ENCODE data around the gene AKT1S1.
A peak's percentile ranks its signal among the peaks of the same experiment; 100 is the strongest.

AKT1S1 gene

GRCh38 chr19:49830766-49831165 is 46.4 kb downstream of the AKT1S1 start:
- TF ChIP-seq ZNF362 (tag by site-specific recombination; IDR thresholded peaks at IDR 0.05) (no peak), ZNF843 (tag by site-specific recombination; IDR thresholded peaks at IDR 0.05) (no peak), KLF8 (tag by site-specific recombination; IDR thresholded peaks at IDR 0.05) (no peak), ZNF223 (tag by site-specific recombination; IDR thresholded peaks at IDR 0.05) (no peak), ZNF791 (tag by site-specific recombination; IDR thresholded peaks at IDR 0.05) (no peak), ZNF704 (tag by site-specific recombination; IDR thresholded peaks at IDR 0.05) (no peak), ZNF747 (tag by site-specific recombination; IDR thresholded peaks at IDR 0.05) (no peak), ZNF239 (tag by site-specific recombination; IDR thresholded peaks at IDR 0.05) (no peak)
- no peaks in the 10 kb centered on the region for H3K4me1 ChIP-seq (ENCODE audit: control insufficient read depth, insufficient read depth, low read length)
- 0 out of 2 replicates have a peak overlapping the region, but pooled peaks have one; percentile 9 for H3K27ac ChIP-seq (ENCODE audit: extremely low read depth, low read depth, low read length)
- H3K4me3 ChIP-seq (ENCODE audit: low read depth, low read length), result no peak overlapping the region
- POLR2A ChIA-PET, result no interaction called here
- H3K36me3 ChIP-seq (ENCODE audit: control insufficient read depth in 2 of 2, insufficient read depth in 1 of 2, low read length in 2 of 2), result peaks cover 6 to 89% of the 10 kb centered on the region in 2 experiments; a peak in 2 of 3 replicates
- no peaks in the 10 kb centered on the region for H3K9me3 ChIP-seq (ENCODE audit: control insufficient read depth, insufficient read depth, low read depth, low read length)
- CTCF ChIA-PET, result no interaction called here

- no peak for TF ChIP-seq KLF8 (tag by site-specific recombination; IDR thresholded peaks at IDR 0.05)
- no peak for TF ChIP-seq ZNF624 (tag by site-specific recombination; IDR thresholded peaks at IDR 0.05)
- TF ChIP-seq ZNF701 (tag by site-specific recombination; IDR thresholded peaks at IDR 0.05), result no peak
- no peak for TF ChIP-seq ZNF677 (tag by site-specific recombination; IDR thresholded peaks at IDR 0.05)
- no peak for TF ChIP-seq REST (tag by site-specific recombination; IDR thresholded peaks at IDR 0.05)
- no peak for TF ChIP-seq ZNF610 (tag by site-specific recombination; IDR thresholded peaks at IDR 0.05; ENCODE audit: borderline replicate concordance)
- H3K27ac ChIP-seq (ENCODE audit: extremely low read depth, low read depth, low read length), result no peak overlapping the region
- H3K9me3 ChIP-seq (ENCODE audit: control insufficient read depth, insufficient read depth, low read depth, low read length), result no peaks in the 10 kb centered on the region
- H3K4me3 ChIP-seq (ENCODE audit: low read depth, low read length), result no peak overlapping the region
- ChIA-PET POLR2A (interaction anchor here (0.6 kb wide), 1 partner anchor 266 kb away, joined by 4 read pairs; no protein-coding TSS in a partner anchor), CTCF (no interaction called here)
- H3K4me1 ChIP-seq (ENCODE audit: control insufficient read depth, insufficient read depth, low read length), result no peaks in the 10 kb centered on the region; the same call in 1 of the 2 replicates
- H3K36me3 ChIP-seq (ENCODE audit: control insufficient read depth in 2 of 2, insufficient read depth in 1 of 2, low read length in 2 of 2), result peaks cover 10 to 78% of the 10 kb centered on the region in 2 experiments; a peak in 2 of 3 replicates
These were observed 47.4 kb downstream of the AKT1S1 start for GRCh38 chr19:49829721-49830120.

GRCh38 chr19:49829200-49829599 is 48.0 kb downstream of the AKT1S1 start:
- ChIA-PET POLR2A (no interaction called here), CTCF (interaction anchor here (0.6 kb wide), 1 partner anchor 1643 kb away, joined by 3 read pairs; no protein-coding TSS in a partner anchor)
- no peak for TF ChIP-seq ZNF777 (tag by site-specific recombination; IDR thresholded peaks at IDR 0.05; ENCODE audit: borderline replicate concordance)
- TF ChIP-seq MEIS1 (CRISPR knock-in tag; IDR thresholded peaks at IDR 0.05; ENCODE audit: borderline replicate concordance), result no peak
- no peak for TF ChIP-seq SP3 (tag by site-specific recombination; IDR thresholded peaks at IDR 0.05)
- TF ChIP-seq ZNF175 (tag by site-specific recombination; IDR thresholded peaks at IDR 0.05), result no peak
- TF ChIP-seq ZNF211 (tag by site-specific recombination; IDR thresholded peaks at IDR 0.05; ENCODE audit: low read depth), result no peak
- TF ChIP-seq ZNF621 (tag by site-specific recombination; IDR thresholded peaks at IDR 0.05), result no peak
- Histone ChIP-seq H3K4me3 (ENCODE audit: low read depth, low read length) (no peak overlapping the region), H3K4me1 (ENCODE audit: control insufficient read depth, insufficient read depth, low read length) (no peaks in the 10 kb centered on the region; the same call in 1 of the 2 replicates), H3K9me3 (ENCODE audit: control insufficient read depth, insufficient read depth, low read depth, low read length) (no peaks in the 10 kb centered on the region), H3K36me3 (ENCODE audit: control insufficient read depth in 2 of 2, insufficient read depth in 1 of 2, low read length in 2 of 2) (peaks cover 14 to 78% of the 10 kb centered on the region in 2 experiments; a peak in 2 of 3 replicates), H3K27ac (ENCODE audit: extremely low read depth, low read depth, low read length) (no peak overlapping the region)
